GM13977 (cell line): Measurements from ENCODE around the gene NARS2.
"Not testable (repeated sequence)": the region's sequence is repeated elsewhere in the genome, so short reads cannot be mapped to it uniquely, and the experiment has no call there.

Source experiments
- DNase-seq: peaks from one replicate; pipeline ENCODE4 v3.0.0; 2012; ENCODE audit warnings: low spot score
- in situ Hi-C: fragments of 300-500 bp; cut with MboI; formaldehyde crosslinking; loops from one replicate; pipeline ENCODE4 v1.12.0; 2022; ENCODE audit warnings: low sequenced_read_pairs, low pct_unique_long_range_greater_than_20kb, mixed read lengths, inconsistent platforms; ENCODE audit not compliant: unreplicated experiment
- TF ChIP-seq, protein P1 (sequence below): IDR thresholded peaks from 2 replicates; pipeline ENCODE4 v1.5.1; 2012; ENCODE audit warnings: mild to moderate bottlenecking, control low read depth; ENCODE audit not compliant: insufficient read depth; ENCODE audit errors: extremely low read depth, missing control alignments

Gene NARS2

DNA sequence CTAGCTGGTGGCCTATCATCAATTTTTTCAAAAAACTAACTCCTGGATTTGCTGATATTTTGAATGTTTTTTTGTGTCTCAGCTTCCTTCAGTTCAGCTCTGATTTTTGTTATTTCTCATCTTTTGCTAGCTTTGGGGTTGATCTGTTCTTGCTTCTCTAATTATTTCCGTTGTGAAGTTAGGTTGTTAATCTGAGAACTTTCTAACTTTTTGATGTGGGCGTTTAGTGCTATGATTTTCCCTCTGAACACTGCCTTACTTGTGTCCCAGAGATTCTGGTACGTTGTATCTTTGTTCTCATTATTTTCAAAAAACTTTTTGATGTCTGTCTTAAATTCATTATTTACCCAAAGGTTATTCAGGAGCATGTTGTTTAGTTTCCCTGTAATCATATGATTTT lies 19.1 kb downstream of the NARS2 start:
- TF ChIP-seq, protein P1, sequence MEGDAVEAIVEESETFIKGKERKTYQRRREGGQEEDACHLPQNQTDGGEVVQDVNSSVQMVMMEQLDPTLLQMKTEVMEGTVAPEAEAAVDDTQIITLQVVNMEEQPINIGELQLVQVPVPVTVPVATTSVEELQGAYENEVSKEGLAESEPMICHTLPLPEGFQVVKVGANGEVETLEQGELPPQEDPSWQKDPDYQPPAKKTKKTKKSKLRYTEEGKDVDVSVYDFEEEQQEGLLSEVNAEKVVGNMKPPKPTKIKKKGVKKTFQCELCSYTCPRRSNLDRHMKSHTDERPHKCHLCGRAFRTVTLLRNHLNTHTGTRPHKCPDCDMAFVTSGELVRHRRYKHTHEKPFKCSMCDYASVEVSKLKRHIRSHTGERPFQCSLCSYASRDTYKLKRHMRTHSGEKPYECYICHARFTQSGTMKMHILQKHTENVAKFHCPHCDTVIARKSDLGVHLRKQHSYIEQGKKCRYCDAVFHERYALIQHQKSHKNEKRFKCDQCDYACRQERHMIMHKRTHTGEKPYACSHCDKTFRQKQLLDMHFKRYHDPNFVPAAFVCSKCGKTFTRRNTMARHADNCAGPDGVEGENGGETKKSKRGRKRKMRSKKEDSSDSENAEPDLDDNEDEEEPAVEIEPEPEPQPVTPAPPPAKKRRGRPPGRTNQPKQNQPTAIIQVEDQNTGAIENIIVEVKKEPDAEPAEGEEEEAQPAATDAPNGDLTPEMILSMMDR: no peak
- DNase-seq: no peak
- in situ Hi-C loops: no loop called here

DNA sequence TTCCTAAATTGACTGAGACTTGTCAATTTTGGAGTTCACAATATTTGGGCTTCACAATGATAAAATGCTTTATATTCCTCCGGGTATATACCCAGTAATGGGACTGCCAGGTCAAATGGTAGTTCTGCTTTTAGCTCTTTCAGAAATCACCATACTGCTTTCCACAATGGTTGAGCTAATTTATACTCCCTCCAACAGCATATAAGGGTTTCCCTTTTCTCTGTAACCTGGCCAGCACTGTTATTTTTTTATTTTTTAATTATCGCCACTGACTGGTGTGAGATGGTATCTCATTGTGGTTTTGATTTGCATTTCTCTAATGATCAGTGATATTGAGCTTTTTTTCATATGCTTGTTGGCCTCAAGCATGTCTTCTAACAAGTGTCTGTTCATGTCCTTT lies 21.8 kb downstream of the NARS2 start:
- DNase-seq: no peak
- in situ Hi-C loops: no loop called here
- TF ChIP-seq, protein P1: no peak

DNA sequence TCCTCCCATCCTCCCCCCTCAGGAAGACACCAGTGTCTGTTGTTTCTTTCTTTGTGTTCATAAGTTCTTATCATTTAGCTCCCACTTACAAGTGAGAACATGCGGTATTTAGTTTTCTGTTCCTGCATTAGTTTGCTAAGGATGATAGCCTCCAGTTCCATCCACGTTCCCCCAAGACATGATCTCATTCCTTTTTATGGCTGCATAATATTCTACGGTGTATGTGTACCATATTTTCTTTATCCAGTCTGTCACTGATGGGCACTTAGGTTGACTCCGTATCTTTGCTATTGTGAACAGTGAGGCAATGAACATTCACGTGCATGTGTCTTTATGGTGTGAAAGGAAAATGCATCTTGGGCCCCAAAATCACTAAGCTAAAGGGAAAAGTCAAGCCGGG lies 22.5 kb downstream of the NARS2 start:
- in situ Hi-C loops: not testable (repeated sequence)

DNA sequence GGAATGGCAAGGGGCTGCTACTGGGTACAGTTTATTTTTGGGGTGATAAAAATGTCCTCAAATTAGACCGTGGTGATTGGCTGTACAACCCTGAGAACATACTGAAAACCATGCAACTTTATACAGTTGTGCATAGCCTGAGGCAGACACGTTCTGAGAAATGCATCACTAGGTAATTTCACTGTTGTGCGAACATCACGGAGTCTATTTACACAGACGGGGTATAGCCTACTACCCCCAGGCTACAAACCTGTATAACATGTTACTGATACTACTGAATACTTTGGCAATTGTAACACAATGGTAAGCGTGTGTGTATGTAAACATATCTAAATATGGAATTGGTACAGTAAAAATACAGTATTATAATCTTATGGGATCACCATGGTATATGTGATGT lies 23.6 kb downstream of the NARS2 start:
- in situ Hi-C loops: no loop called here
- TF ChIP-seq, protein P1: no peak
- no peak for DNase-seq

More for the DNA sequence above, 22.5 kb downstream of the NARS2 start:
- DNase-seq: not testable (repeated sequence)

DNA sequence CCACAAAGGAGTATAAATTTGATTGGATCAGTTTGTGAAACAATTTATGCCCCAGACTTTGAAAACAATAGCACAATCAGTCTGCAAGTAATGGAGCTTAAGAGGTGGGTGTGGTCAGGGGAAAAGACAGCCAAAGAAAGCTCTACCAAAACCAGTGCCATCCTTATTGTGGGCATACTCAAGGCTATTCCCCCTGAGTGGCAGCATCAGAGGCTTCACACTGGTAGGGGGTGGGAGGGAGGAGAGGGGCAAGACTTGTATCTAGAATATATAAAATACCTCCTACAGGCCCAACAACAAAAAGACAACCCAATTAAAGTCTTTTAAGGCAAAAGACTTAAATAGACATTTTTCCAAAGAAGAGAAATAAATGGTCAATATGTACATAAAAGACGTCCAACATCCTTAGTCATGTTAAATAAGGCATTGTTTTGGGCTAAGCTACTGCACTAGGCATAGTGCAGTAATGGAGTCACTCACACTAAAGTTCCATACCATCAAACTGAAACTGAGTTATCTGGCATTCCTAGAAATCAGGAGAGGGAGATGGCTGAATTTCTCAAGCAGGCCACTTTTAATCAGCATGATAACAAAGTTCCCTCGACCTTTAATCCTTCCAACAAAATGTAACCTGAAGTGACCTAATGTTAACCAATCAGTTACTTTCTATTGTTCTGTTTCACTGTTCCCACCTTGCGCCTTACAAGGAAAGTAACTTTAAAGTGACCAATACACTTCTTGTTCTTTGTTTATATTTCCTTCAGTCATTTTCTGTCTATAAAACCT lies 24.8 kb downstream of the NARS2 start:
- TF ChIP-seq, protein P1: no peak
- no peak for DNase-seq
- in situ Hi-C loops: no loop called here

DNA sequence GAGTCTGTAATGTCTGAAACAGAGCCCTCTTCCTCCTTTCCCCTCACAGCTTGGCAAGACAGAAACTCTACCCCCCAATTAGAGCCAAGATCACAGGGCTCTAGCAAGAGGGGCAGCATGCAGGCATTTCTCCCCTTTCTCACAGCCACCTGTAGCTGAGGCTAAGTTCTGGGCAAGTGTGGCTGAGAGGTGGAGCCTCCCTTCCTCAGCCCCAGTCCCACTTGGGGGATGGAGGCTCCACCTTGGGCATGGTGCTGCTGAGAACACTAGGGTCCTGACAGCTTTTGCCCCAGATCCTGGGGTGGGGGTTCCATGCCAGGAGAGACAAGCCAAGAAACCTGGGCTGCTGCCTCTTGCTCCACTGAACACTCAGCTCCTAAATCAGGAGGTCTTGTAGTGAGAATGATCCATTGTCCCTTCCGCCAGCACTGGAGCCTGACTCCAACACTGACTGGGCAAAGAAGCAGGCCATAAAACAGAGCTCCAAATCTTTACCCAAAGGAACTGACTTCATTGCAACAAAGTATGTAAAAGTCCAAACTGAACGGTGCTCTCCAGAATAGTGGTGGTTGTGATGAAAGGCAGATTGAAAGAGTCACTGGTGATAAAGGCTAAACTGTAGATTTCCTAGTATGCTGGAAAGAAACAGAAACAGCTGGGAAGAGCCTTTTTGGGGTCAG lies 25.6 kb downstream of the NARS2 start:
- DNase-seq: no peak
- TF ChIP-seq, protein P1: no peak
- in situ Hi-C loops: no loop called here

DNA sequence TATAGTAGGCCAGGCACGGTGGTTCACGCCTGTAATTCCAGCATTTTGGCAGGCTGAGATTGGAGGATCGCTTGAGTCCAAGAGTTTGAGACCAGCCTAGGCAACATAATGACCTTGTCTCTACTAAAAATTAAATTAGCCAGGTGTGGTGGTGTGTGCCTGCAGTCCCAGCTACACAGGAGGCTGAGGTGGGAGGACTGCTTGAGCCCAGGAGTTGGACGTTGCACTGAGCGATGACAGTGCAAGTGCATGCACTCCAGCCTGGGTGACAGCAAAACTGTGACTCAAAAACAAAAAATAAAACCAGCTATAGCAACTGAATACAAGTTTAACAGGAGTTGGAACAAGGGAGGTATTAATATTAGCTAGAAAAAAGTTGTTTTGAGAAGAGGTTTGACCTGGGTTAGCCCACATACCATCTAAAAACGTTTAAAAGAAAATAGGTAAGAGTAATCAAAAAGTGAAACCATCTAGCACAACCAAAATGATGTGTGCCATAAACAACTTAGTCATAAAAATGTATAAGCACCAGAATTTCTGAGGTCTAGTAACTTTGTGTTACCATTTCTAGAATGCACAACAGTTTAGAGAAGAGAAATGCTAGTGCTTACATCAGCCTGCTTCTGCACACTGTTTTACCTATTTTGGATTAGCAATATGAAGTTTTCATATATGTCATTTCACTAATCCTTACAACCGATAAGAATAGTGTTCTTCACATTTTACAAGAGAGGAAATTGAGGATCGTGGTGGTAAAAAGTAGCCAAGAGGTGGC lies 26.5 kb downstream of the NARS2 start:
- TF ChIP-seq, protein P1: no peak
- in situ Hi-C loops: no loop called here
- no peak for DNase-seq
